HCT116 (cell line): ENCODE results near the gene PRXL2C.

Experiments
- ATF3 ChIP-seq: IDR thresholded peaks from 2 replicates; pipeline ENCODE4 v1.6.1; 2012
- CTCF ChIP-seq, 3 experiments: fragments of 200-600 bp in 1 of 3; sonication (generic) in 1 of 3; IDR thresholded peaks in 2 of 3; conservative IDR thresholded peaks in 1 of 3; 2 replicates each; pipeline ENCODE4 v1.5.1; 2012 to 2017; ENCODE audit warnings: low read depth in 2 of 3, low read length in 2 of 3, antibody characterized with exemption in 1 of 3, borderline replicate concordance in 1 of 3, control low read depth in 1 of 3, mild to moderate bottlenecking in 1 of 3, mixed read lengths in 1 of 3, mixed run types in 1 of 3, moderate library complexity in 1 of 3; ENCODE audit not compliant: insufficient read depth in 1 of 3
- EZH2 ChIP-seq: fragments of 200-600 bp; sonication (generic); IDR thresholded peaks from 2 replicates; pipeline ENCODE4 v1.6.1; 2017; ENCODE audit warnings: antibody characterized with exemption, mixed run types
- EZH2phosphoT487 ChIP-seq: fragments of 200-600 bp; IDR thresholded peaks from 2 replicates; pipeline ENCODE4 v1.6.1; 2018; ENCODE audit warnings: antibody characterized with exemption, borderline replicate concordance
- JUND ChIP-seq: IDR thresholded peaks from 2 replicates; pipeline ENCODE4 v1.6.1; 2012
- POLR2A ChIP-seq: IDR thresholded peaks from 2 replicates; pipeline ENCODE4 v1.7.0; 2011; ENCODE audit warnings: borderline replicate concordance; ENCODE audit not compliant: insufficient read depth, insufficient read length; ENCODE audit errors: extremely low read depth
- POLR2AphosphoS5 ChIP-seq: IDR thresholded peaks from 2 replicates; pipeline ENCODE4 v1.6.1; 2011; ENCODE audit warnings: mild to moderate bottlenecking, low read depth, low read length, moderate library complexity
- RAD21 ChIP-seq: IDR thresholded peaks from 2 replicates; pipeline ENCODE4 v1.6.1; 2012; ENCODE audit warnings: low read depth, mild to moderate bottlenecking
- REST ChIP-seq: IDR thresholded peaks from 2 replicates; pipeline ENCODE4 v1.6.1; 2012; ENCODE audit warnings: low read depth
- SP1 ChIP-seq: IDR thresholded peaks from 2 replicates; pipeline ENCODE4 v1.6.1; 2012; ENCODE audit warnings: low read depth
- SRF ChIP-seq: IDR thresholded peaks from 2 replicates; pipeline ENCODE4 v1.6.1; 2012; ENCODE audit warnings: low read depth
- TCF7L2 ChIP-seq: IDR thresholded peaks from 2 replicates; pipeline ENCODE4 v1.7.0; 2011; ENCODE audit warnings: borderline replicate concordance, inconsistent platforms; ENCODE audit not compliant: insufficient read depth, insufficient read length; ENCODE audit errors: extremely low read depth
- YY1 ChIP-seq: IDR thresholded peaks from 2 replicates; pipeline ENCODE4 v1.6.1; 2011; ENCODE audit warnings: low read length, low read depth, moderate library complexity, mild to moderate bottlenecking; ENCODE audit not compliant: insufficient replicate concordance; ENCODE audit errors: extremely low read depth

GRCh38 chr9:96612966-96613589, 42.0 kb downstream of the PRXL2C start:
- no peak for TF ChIP-seq EZH2phosphoT487
- no peak for TF ChIP-seq CTCF (IDR thresholded peaks at IDR 0.05 in 2 of 3, conservative IDR thresholded peaks at IDR 0.05 in 1 of 3; ENCODE audit: borderline replicate concordance in 1 of 3, insufficient read depth in 1 of 3, low read depth in 2 of 3, low read length in 2 of 3)
- no peak for TF ChIP-seq POLR2A
- TF ChIP-seq SRF, result no peak
- TF ChIP-seq ATF3, result no peak
- TF ChIP-seq TCF7L2, result no peak
- no peak for TF ChIP-seq RAD21
- TF ChIP-seq EZH2, result no peak
- no peak for TF ChIP-seq REST
- TF ChIP-seq POLR2AphosphoS5, result no peak
- TF ChIP-seq YY1, result no peak
- TF ChIP-seq SP1, result no peak
- no peak for TF ChIP-seq JUND
